Forelimb muscle (tissue), 1 donor: ENCODE measurements around the gene CYP1A1. TPM values are rescaled to one million over a fixed set of nuclear protein-coding genes. Genes with fewer than 3 reads are reported as not detected.
A peak's percentile ranks its signal among the peaks of the same experiment; 100 is the strongest.
"Not testable (repeated sequence)": the region's sequence is repeated elsewhere in the genome, so short reads cannot be mapped to it uniquely, and the experiment has no call there.

ENCODE experiments used
- DNase-seq: peaks from one replicate; pipeline ENCODE4 v3.0.0-alpha.2; 2013; ENCODE audit warnings: low read depth
- polyA plus RNA-seq: library from polyadenylated mRNA; unstranded; fragments of 120-200 nt; gene quantifications from one replicate; pipeline ENCODE4 v1.2.1, GENCODE V29; 2013; ENCODE audit not compliant: insufficient read length

The CYP1A1 gene
- polyA plus RNA-seq, 1 donor: not detected

GRCh38 chr15:74738239-74738638 is 12.9 kb upstream of the CYP1A1 start:
- DNase-seq: not testable (repeated sequence)

DNA sequence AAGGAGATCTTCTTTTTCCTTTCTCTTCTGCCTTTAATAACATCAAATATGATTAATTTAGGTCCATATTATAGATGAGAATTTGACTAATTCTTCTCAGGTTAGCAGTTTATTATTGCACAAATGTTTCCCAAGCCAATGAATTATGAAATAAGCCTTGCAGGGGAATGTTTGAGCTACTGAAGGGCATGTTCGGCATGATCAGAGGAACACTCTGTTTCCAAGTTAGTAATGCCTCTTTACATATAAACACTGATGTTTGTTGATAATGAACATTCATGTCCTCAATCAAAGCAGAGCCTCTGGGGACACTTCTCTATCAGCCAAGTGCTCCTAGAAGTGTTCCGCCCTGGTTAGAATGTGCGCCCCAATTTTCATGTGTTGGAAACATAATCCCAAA is 10.0 kb upstream of the CYP1A1 start:
- DNase-seq: no peak

- DNase-seq: no peak
Observed at GRCh38 chr15:74733269-74733668, 7.9 kb upstream of the CYP1A1 start.

DNA sequence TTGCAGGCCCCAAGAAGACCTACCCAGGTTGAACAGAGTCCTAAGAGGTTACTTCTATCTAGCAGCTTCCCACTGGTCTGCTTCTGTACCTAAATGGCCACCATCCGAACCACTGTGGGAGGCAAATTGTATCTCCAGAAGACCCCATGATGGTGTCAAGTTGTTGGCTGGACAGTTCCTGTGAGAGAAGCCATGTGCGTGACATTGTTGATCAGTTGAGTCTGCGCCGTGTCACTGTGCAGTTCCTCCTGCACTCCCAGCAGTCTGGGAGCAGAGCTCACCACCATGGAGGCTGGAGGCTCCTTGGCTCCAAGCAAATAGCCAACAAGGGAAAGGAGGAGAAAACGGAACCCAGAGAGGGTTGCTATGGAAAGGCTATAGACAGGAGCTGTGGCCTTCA is 7.5 kb upstream of the CYP1A1 start:
- no peak for DNase-seq

GRCh38 chr15:74730619-74731316 is 5.4 kb upstream of the CYP1A1 start:
- DNase-seq: no peak

GRCh38 chr15:74729372-74729771 is 4.0 kb upstream of the CYP1A1 start:
- DNase-seq: not testable (repeated sequence)

- DNase-seq: not testable (repeated sequence)
Observed at GRCh38 chr15:74728699-74729098, 3.4 kb upstream of the CYP1A1 start.

GRCh38 chr15:74727727-74728126 is 2.4 kb upstream of the CYP1A1 start:
- DNase-seq: no peak

DNA sequence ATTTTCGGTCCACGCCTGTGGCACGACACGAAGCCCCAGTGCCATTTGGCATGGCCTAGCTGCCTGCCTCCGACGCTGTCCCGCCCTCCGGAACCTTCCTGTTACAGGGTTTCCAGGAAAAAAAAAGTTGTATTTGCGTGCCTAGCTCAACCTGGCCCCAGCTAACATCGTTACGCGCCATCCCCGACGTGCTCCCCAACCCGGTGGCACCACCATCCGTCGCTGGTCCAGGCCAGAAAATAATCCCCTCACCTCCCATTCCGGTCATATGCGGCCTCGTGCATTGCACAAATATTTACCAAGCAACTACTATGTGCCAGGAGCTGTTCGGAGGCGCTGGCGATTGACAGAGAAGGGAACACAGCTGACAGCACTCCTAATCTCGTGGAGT is 1.4 kb upstream of the CYP1A1 start:
- DNase-seq: no peak

DNA sequence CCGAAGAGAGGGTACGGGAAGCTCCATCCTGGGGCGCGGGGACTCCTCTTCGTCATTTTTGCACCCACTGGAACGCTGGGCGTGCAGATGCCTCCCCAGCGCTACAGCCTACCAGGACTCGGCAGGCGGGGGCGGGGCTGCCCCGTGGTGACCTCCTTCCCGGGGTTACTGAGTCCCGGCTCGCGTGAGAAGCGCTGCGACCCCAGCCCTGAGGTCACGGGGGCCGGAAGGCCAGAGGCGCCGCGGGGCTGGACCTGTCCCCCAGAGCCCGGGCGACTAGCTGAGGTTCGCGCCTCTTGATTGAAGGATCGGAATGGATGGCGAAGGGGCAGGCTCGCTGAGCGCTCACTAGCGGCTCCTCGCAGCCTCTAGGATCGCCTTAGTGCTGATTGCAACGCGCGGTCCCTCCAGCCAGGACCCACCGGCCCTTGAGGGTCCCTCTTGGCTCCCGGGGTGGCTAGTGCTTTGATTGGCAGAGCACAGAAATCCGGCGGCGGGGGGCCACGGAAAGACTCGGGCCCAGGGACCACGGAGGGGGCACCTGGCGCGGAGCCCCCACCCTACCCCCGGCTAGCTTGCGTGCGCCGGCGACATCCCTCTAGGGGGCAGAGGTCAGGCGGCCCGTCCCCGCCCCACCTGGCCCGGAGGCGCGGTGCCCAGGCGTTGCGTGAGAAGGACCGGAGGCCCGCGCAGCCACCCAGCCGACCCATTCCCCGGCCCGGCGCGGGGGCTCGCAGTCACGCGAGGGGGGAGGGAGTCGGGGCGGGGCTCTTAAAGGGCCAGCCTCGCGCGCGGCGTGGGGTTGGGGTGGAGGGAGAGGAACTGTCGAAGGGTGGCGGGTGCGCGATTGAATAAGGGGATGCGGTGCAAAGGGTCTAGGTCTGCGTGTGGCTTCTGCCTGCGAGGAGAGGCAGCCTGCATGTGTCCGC is 781 bp upstream of the CYP1A1 start:
- DNase-seq: no peak

GRCh38 chr15:74724570-74725224 is 631 bp downstream of the CYP1A1 start:
- no peak for DNase-seq

DNA sequence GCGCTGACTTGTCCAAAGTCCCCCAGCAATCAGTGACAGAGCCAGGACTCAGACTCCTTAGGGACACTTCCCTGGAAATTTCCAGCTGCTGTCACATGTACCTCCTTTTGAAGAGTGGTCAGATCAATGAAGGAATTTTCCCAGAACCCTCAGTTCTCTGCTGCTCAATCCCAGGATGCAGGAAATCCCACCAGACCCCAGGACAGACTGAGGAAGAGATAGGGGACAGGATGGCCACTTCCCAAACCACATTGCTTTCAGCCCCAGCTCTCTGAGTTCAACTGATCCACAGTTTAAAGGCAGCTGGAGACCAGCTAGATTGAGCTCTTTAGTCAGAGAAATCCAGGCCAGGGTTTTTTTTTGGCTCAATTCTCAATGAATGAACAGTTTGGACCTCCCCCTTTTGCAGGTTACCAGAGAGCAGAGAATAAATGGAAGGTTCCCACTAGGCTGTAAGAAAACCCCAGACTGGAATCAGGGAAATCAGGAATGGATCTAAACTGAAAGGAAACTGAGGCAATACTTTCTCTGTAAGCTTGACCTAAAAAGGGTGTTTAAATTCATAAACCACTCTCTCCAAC is 1.5 kb downstream of the CYP1A1 start:
- peak; percentile 13 for DNase-seq

- no peak for DNase-seq
Observed at GRCh38 chr15:74723187-74723586, 2.1 kb downstream of the CYP1A1 start.

- no peak for DNase-seq
Observed at GRCh38 chr15:74722591-74722990, 2.7 kb downstream of the CYP1A1 start.

GRCh38 chr15:74716651-74717050 is 8.7 kb downstream of the CYP1A1 start:
- DNase-seq: no peak

GRCh38 chr15:74712311-74712710 is 13.0 kb downstream of the CYP1A1 start:
- DNase-seq: no peak

DNA sequence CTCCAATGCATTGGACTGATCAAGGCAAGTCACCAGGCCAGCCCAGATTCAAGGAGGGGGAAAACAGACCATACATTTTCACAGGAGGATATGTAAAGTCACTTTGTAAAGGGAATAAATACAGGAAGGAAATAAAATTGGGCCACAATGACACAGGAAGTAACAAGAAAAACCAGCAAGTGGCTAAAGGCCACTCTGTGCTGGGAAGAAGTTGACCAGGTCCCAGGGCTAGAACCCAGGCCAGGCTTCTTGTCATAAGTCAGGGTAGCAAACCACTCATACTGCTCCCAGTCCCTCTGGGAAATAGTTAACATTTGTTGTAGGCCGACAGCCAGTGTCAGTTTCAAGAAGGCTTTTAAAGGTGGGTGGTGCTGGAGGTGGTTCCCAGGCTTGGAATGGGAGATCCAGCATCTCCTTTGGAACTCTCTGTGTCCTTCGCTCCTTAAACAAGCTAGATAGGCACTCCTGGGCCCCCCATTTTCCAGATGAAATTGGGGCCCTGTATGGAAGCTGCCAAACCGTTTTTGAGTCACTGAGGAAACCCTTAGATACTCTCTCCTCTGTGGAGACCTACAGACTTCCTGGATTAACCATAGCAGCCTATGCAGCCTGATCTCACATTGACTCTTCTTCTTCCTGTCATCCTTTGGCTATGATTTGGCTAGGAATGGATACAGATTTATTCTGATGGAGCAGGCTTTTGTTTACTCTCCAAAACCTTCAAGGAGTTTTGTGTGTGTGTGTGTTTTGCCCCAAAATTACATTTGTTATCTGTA is 14.8 kb downstream of the CYP1A1 start:
- no peak for DNase-seq

- DNase-seq: no peak
Observed at GRCh38 chr15:74709892-74710291, 15.4 kb downstream of the CYP1A1 start.

- DNase-seq: no peak
Observed at GRCh38 chr15:74709011-74709410, 16.3 kb downstream of the CYP1A1 start.

- DNase-seq: no peak
Observed at GRCh38 chr15:74696808-74697207, 28.5 kb downstream of the CYP1A1 start.

DNA sequence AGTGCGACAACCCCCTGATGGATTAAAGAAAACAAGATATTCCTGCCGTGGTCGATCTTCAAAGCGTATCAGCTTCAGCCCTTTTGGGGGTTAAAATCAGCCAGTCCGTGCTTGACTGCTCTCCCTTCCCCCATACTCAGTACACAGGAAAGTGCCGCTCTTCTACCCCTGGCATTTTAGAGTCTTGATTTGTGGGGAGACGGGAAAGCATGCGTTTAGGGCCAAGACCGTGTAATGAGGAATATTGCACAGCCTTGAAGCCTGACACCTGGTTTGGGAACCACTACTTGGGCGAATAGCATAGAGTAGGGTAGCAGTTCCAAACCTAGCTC is 29.0 kb downstream of the CYP1A1 start:
- DNase-seq: no peak
